ENCODE data around the gene CST11. TPM values are rescaled to one million over a fixed set of nuclear protein-coding genes. Genes with fewer than 3 reads are reported as not detected.

The CST11 gene
- total and polyA plus RNA-seq, 10 of the 15 experiments (the other 5 are each of a cell fraction or from before 2014, with no cell fraction given) = 0.33 TPM; not detected in 9

DNA sequence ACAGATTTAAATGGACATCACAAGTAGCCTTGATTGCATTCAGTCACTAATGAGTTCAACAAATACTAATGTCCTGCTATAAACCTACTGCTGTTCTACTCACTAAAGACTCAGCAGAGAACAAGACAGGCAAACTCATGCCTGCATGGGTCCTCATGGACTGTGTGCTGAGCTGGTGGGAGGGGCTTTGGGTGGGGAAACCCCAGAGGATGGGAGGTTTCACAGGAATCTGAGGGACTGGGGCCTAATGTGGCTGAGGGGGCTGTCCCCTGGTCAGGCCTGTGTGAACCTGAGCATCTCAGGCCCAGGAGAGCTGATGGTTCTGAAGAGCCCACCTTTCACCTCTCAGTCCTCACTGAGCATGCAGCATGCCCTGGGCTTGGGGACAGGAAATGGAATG lies 39.6 kb upstream of the CST11 start:
- ATAC-seq (peak; percentile 39; the same call in 2 of the 3 replicates), DNase-seq (ENCODE audit: low read depth, low spot score) (no peak), FAIRE-seq (no peak)
- Histone ChIP-seq H3K27ac (ENCODE audit: control insufficient read depth, insufficient read depth) (no peak overlapping the region), H3K4me2 (ENCODE audit: control insufficient read depth, insufficient read depth) (no peak overlapping the region), H4K20me1 (ENCODE audit: control insufficient read depth, insufficient read depth) (no peaks in the 10 kb centered on the region), H2AFZ (ENCODE audit: control insufficient read depth, low read depth, low read length) (no peak overlapping the region; the same call in 1 of the 2 replicates), H3K4me1 (ENCODE audit: control insufficient read depth, insufficient read depth, low read length) (peaks cover 4% of the 10 kb centered on the region; the same call in 1 of the 2 replicates), H3K36me3 (ENCODE audit: control insufficient read depth in 2 of 2, insufficient read depth in 2 of 2, low read length in 1 of 2) (no peaks in the 10 kb centered on the region), H3K27me3 (replicated peaks in 1 of 2; ENCODE audit: control insufficient read depth in 2 of 2, insufficient read depth in 2 of 2, low read length in 1 of 2) (no peaks in the 10 kb centered on the region), H3K79me2 (ENCODE audit: control insufficient read depth, insufficient read depth, low read length) (no peaks in the 10 kb centered on the region), H3K4me3 (no peak overlapping the region), H3K9me3 (replicated peaks; ENCODE audit: control insufficient read depth, insufficient read depth, low read length) (no peaks in the 10 kb centered on the region; the same call in 2 of the 3 replicates), H3K9ac (ENCODE audit: control insufficient read depth, insufficient read depth, low read length) (no peak overlapping the region)
- ChIA-PET RAD21 (ENCODE audit: unreplicated experiment) (no interaction called here), POLR2A (no interaction called here), CTCF (no interaction called here), SMC1A (ENCODE audit: uncharacterized antibody, unreplicated experiment) (no interaction called here)
- no peak for TF ChIP-seq JUNB (IDR thresholded peaks at IDR 0.05)
- in situ Hi-C loops (cut with MboI) = no loop called here
- BruUV-seq (replicated peaks) = no TSS peak
- intact Hi-C loops (cut with micrococcal nuclease; ENCODE audit: unreplicated experiment) = no loop called here

DNA sequence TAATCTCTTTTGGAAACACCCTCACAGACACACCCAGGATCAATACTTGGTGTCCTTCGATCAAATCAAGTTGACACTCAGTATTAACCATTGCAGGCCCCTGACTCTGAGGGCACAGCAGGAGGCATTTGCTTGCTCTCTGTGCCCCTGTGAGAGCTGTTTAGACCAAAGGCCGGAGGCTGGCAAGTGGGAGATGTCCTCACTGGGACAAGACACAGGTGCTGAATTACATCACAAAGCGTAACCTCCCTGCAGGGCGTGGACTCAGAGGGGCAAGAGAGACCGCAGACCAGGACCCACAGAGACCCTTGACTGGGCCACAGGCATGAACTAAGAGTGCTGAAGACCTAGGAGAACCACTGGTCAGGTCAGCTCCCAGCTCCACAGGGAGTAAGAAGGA lies 38.1 kb upstream of the CST11 start, which contains the start of gene CST8:
CST8 (plus strand) TSS at position 301 of the 400 bp plus-strand sequence. CDS start 551 bp downstream, outside the sequence.
- TF ChIP-seq MTA2 (IDR thresholded peaks at IDR 0.05; ENCODE audit: low read depth) = no peak
- TF ChIP-seq, protein P1, sequence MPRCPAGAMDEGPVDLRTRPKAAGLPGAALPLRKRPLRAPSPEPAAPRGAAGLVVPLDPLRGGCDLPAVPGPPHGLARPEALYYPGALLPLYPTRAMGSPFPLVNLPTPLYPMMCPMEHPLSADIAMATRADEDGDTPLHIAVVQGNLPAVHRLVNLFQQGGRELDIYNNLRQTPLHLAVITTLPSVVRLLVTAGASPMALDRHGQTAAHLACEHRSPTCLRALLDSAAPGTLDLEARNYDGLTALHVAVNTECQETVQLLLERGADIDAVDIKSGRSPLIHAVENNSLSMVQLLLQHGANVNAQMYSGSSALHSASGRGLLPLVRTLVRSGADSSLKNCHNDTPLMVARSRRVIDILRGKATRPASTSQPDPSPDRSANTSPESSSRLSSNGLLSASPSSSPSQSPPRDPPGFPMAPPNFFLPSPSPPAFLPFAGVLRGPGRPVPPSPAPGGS (IDR thresholded peaks at IDR 0.05; ENCODE audit: borderline replicate concordance, insufficient read depth, low read depth, low read length, poor library complexity, severe bottlenecking) = no peak
- no peak for TF ChIP-seq BACH1 (IDR thresholded peaks at IDR 0.05; ENCODE audit: borderline replicate concordance)
- no peak for TF ChIP-seq SUZ12 (IDR thresholded peaks at IDR 0.05; ENCODE audit: unreplicated experiment)
- no peak for TF ChIP-seq EGR1 (IDR thresholded peaks at IDR 0.05; ENCODE audit: borderline replicate concordance in 1 of 2, low read depth in 2 of 2, low read length in 2 of 2)
- no peak for DNase-seq (ENCODE audit: low read depth, low spot score)
- peaks cover 4% of the 10 kb centered on the region; the same call in 1 of the 2 replicates for H3K4me1 ChIP-seq (ENCODE audit: control insufficient read depth, insufficient read depth, low read length)
- H3K9me3 ChIP-seq (replicated peaks; ENCODE audit: control insufficient read depth, insufficient read depth, low read length) = no peaks in the 10 kb centered on the region; the same call in 1 of the 3 replicates
- H3K4me3 ChIP-seq = no peak within 1 kb of the TSS
- ChIA-PET SMC1A (ENCODE audit: uncharacterized antibody, unreplicated experiment) (no interaction called here), POLR2A (no interaction called here), RAD21 (ENCODE audit: unreplicated experiment) (no interaction called here), CTCF (no interaction called here)
- in situ Hi-C loops (cut with MboI) (no loop called here), intact Hi-C loops (cut with micrococcal nuclease; ENCODE audit: unreplicated experiment) (no loop called here)
- FAIRE-seq = no peak
- no peaks in the 10 kb centered on the region for H3K27me3 ChIP-seq (replicated peaks in 1 of 2; ENCODE audit: control insufficient read depth in 2 of 2, insufficient read depth in 2 of 2, low read length in 1 of 2)
- no peak within 1 kb of the TSS for H2AFZ ChIP-seq (ENCODE audit: control insufficient read depth, low read depth, low read length)
- WGBS (ENCODE audit: insufficient coverage, insufficient replicate concordance, low lambda C conversion rate, missing lambda C conversion rate) = 36% methylated on average over 5 of the region's 5 CpGs
- H3K9ac ChIP-seq (ENCODE audit: control insufficient read depth, insufficient read depth, low read length) = no peak within 1 kb of the TSS
- no peaks in the 10 kb centered on the region for H4K20me1 ChIP-seq (ENCODE audit: control insufficient read depth, insufficient read depth)
- H3K79me2 ChIP-seq (ENCODE audit: control insufficient read depth, insufficient read depth, low read length) = no peaks in the 10 kb centered on the region
- no peak for ATAC-seq
- H3K4me2 ChIP-seq (ENCODE audit: control insufficient read depth, insufficient read depth) = no peak within 1 kb of the TSS
- no peak within 1 kb of the TSS for H3K27ac ChIP-seq (ENCODE audit: control insufficient read depth, insufficient read depth)
- no TSS peak for BruUV-seq (replicated peaks)
- no peaks in the 10 kb centered on the region for H3K36me3 ChIP-seq (ENCODE audit: control insufficient read depth in 2 of 2, insufficient read depth in 2 of 2, low read length in 1 of 2)
